AG04449 (cell line): ENCODE measurements around the gene SEPTIN5.

Source experiments
- CTCF ChIA-PET: fragments of 350-600 bp; formaldehyde crosslinking; extraction: SDS; loops from one replicate; lab custom pipeline; 2021; ENCODE audit warnings: antibody characterized with exemption; lab: Yijun Ruan, JAX
- POLR2A ChIA-PET: fragments of 400-600, 350-600 bp; formaldehyde crosslinking; extraction: SDS; loops from one replicate; lab custom pipeline; 2020; ENCODE audit warnings: antibody characterized with exemption, inconsistent platforms; lab: Yijun Ruan, JAX
- DNase-seq: peaks from one replicate; pipeline ENCODE4 v3.0.0-alpha.2; 2010; ENCODE audit warnings: low read depth, low spot score
- H3K4me3 ChIP-seq: 2 replicates; pipeline ENCODE4 v1.5.1; 2011; ENCODE audit warnings: low read depth, mild to moderate bottlenecking, control low read depth, low read length
- TF ChIP-seq, protein P1 (sequence below): IDR thresholded peaks from one replicate; pipeline ENCODE4 v1.5.1; 2011; ENCODE audit warnings: mild to moderate bottlenecking, moderate library complexity, low read length, control low read depth, inconsistent platforms; ENCODE audit not compliant: insufficient read depth; ENCODE audit errors: missing control alignments

Gene SEPTIN5

GRCh38 chr22:19714312-19715187 lies at the start of gene SEPTIN5:
Gene SEPTIN5, plus strand, starts transcription at chr22:19714503. Its CDS starts 86 bp downstream, at chr22:19714589.
- ChIA-PET CTCF (interaction anchor here (1.1 to 4.2 kb wide), 4 partner anchors 16 to 570 kb away, joined by 3 to 45 read pairs (median 9); partner anchors contain the start of gene ESS2), POLR2A (no interaction called here)
- TF ChIP-seq, protein P1, sequence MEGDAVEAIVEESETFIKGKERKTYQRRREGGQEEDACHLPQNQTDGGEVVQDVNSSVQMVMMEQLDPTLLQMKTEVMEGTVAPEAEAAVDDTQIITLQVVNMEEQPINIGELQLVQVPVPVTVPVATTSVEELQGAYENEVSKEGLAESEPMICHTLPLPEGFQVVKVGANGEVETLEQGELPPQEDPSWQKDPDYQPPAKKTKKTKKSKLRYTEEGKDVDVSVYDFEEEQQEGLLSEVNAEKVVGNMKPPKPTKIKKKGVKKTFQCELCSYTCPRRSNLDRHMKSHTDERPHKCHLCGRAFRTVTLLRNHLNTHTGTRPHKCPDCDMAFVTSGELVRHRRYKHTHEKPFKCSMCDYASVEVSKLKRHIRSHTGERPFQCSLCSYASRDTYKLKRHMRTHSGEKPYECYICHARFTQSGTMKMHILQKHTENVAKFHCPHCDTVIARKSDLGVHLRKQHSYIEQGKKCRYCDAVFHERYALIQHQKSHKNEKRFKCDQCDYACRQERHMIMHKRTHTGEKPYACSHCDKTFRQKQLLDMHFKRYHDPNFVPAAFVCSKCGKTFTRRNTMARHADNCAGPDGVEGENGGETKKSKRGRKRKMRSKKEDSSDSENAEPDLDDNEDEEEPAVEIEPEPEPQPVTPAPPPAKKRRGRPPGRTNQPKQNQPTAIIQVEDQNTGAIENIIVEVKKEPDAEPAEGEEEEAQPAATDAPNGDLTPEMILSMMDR: no peak
- no peak for DNase-seq
- H3K4me3 ChIP-seq: peak within 1 kb of the TSS; percentile 61

- DNase-seq: no peak
- no peak overlapping the region for H3K4me3 ChIP-seq
- POLR2A ChIA-PET: no interaction called here
- CTCF ChIA-PET: interaction anchor here (1.1 to 3.4 kb wide), 3 partner anchors 10 to 34 kb away, joined by 4 to 20 read pairs (median 5); no protein-coding TSS in a partner anchor
- TF ChIP-seq, protein P1: no peak
These were observed 49.1 kb upstream of the SEPTIN5 start for GRCh38 chr22:19664951-19665783.

DNA sequence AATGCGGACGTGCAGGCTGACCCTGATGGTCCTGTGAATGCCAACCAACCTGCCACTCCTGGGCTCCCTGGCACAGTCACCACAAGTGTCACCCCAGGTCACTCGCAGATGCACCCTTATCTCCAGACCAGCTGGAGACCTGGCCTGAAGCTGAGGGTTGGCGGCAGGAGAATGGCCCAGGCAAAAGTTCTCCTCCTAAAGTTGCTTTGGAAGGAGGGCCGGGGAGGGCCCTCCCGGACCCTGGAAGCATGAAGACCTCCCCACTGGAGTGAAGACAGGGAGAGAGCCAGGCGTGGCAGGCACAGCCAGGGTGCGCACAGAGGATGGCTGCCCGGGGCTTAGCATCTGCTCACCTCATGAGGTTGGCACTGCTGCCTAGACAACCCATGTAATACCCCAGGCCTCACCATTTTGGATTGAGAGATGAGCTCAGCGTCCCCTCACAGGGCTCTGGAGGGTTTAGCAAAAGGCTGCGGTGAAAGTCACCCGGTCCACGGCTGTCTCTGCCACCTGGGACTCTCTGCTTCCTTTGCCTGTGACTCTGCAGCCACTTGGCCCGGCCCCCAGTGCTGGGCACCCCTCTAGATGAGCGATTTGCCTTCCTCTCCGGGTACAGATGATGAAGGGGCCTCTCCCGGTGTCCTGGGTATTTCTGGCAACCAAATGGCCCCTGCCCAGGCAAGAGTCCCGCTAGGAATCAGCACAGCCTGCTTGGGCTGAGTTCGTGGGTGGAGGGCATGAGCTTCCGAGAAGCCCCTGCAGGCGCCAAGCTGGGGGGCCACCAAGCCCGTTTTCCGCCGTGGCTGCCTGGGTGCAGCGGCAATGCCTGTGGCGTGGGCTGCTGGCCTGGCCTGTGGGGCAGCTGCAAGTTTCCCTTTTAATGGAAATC lies 48.3 kb upstream of the SEPTIN5 start:
- DNase-seq: no peak
- CTCF ChIA-PET: no interaction called here
- H3K4me3 ChIP-seq: no peak overlapping the region
- POLR2A ChIA-PET: interaction anchor here (0.5 kb wide), 1 partner anchor 361 kb away, joined by 4 read pairs; no protein-coding TSS in a partner anchor
- TF ChIP-seq, protein P1: no peak

- CTCF ChIA-PET: no interaction called here
- POLR2A ChIA-PET: interaction anchor here (0.5 kb wide), 1 partner anchor 362 kb away, joined by 4 read pairs; no protein-coding TSS in a partner anchor
- DNase-seq: peak; percentile 79
- TF ChIP-seq, protein P1: no peak
- H3K4me3 ChIP-seq: no peak overlapping the region; the same call in 1 of the 2 replicates
These were observed 47.4 kb upstream of the SEPTIN5 start for GRCh38 chr22:19666673-19667593.
